ENCODE results near the gene GHRH.

The GHRH gene

GRCh38 chr20:37291724-37292126, 30.1 kb upstream of the GHRH start:
- Histone ChIP-seq H3K9ac (ENCODE audit: low read depth in 1 of 2, low read length in 2 of 2) (no peak overlapping the region), H3K4me3 (ENCODE audit: low read length in 2 of 2) (no peak overlapping the region), H3K4me1 (ENCODE audit: control insufficient read depth in 2 of 2, insufficient read depth in 2 of 2, low read length in 2 of 2) (peaks cover 0 to 24% of the 10 kb centered on the region in 2 donors), H3K27ac (ENCODE audit: low read depth in 2 of 2, low read length in 2 of 2) (no peak overlapping the region), H3K9me3 (ENCODE audit: control insufficient read depth in 2 of 2, low read length in 2 of 2) (no peaks in the 10 kb centered on the region), H3K27me3 (ENCODE audit: control insufficient read depth in 2 of 2, insufficient read depth in 2 of 2, low read length in 2 of 2) (no peaks in the 10 kb centered on the region), H3K36me3 (ENCODE audit: control insufficient read depth in 2 of 2, insufficient read depth in 2 of 2, low read length in 2 of 2) (peaks cover 0 to 9% of the 10 kb centered on the region in 2 donors)

- peak overlapping the region; percentile 84 to 98 for H3K4me3 ChIP-seq (ENCODE audit: low read length in 2 of 2)
- H3K9me3 ChIP-seq (ENCODE audit: control insufficient read depth in 2 of 2, low read length in 2 of 2): no peaks in the 10 kb centered on the region
- peaks cover 0 to 9% of the 10 kb centered on the region in 2 donors for H3K36me3 ChIP-seq (ENCODE audit: control insufficient read depth in 2 of 2, insufficient read depth in 2 of 2, low read length in 2 of 2)
- H3K27me3 ChIP-seq (ENCODE audit: control insufficient read depth in 2 of 2, insufficient read depth in 2 of 2, low read length in 2 of 2): no peaks in the 10 kb centered on the region
- H3K27ac ChIP-seq (ENCODE audit: low read depth in 2 of 2, low read length in 2 of 2): peak overlapping the region; percentile 90 to 93
- H3K9ac ChIP-seq (ENCODE audit: low read depth in 1 of 2, low read length in 2 of 2): peak overlapping the region; percentile 92 to 99
- peaks cover 0 to 9% of the 10 kb centered on the region in 2 donors for H3K4me1 ChIP-seq (ENCODE audit: control insufficient read depth in 2 of 2, insufficient read depth in 2 of 2, low read length in 2 of 2)
Measured at GRCh38 chr20:37290158-37290810, 28.7 kb upstream of the GHRH start.

- Histone ChIP-seq H3K27ac (ENCODE audit: low read depth in 2 of 2, low read length in 2 of 2) (no peak overlapping the region), H3K36me3 (ENCODE audit: control insufficient read depth in 2 of 2, insufficient read depth in 2 of 2, low read length in 2 of 2) (peaks cover 0 to 4% of the 10 kb centered on the region in 2 donors), H3K9ac (ENCODE audit: low read depth in 1 of 2, low read length in 2 of 2) (no peak overlapping the region), H3K4me3 (ENCODE audit: low read length in 2 of 2) (no peak overlapping the region), H3K27me3 (ENCODE audit: control insufficient read depth in 2 of 2, insufficient read depth in 2 of 2, low read length in 2 of 2) (no peaks in the 10 kb centered on the region), H3K4me1 (ENCODE audit: control insufficient read depth in 2 of 2, insufficient read depth in 2 of 2, low read length in 2 of 2) (peaks cover 0 to 6% of the 10 kb centered on the region in 2 donors), H3K9me3 (ENCODE audit: control insufficient read depth in 2 of 2, low read length in 2 of 2) (no peaks in the 10 kb centered on the region)
Measured at GRCh38 chr20:37288091-37288490, 26.5 kb upstream of the GHRH start.

- peaks cover 0 to 6% of the 10 kb centered on the region in 2 donors for H3K4me1 ChIP-seq (ENCODE audit: control insufficient read depth in 2 of 2, insufficient read depth in 2 of 2, low read length in 2 of 2)
- no peak overlapping the region for H3K27ac ChIP-seq (ENCODE audit: low read depth in 2 of 2, low read length in 2 of 2)
- no peaks in the 10 kb centered on the region for H3K9me3 ChIP-seq (ENCODE audit: control insufficient read depth in 2 of 2, low read length in 2 of 2)
- H3K9ac ChIP-seq (ENCODE audit: low read depth in 1 of 2, low read length in 2 of 2): no peak overlapping the region
- no peak overlapping the region for H3K4me3 ChIP-seq (ENCODE audit: low read length in 2 of 2)
- no peaks in the 10 kb centered on the region for H3K36me3 ChIP-seq (ENCODE audit: control insufficient read depth in 2 of 2, insufficient read depth in 2 of 2, low read length in 2 of 2)
- H3K27me3 ChIP-seq (ENCODE audit: control insufficient read depth in 2 of 2, insufficient read depth in 2 of 2, low read length in 2 of 2): no peaks in the 10 kb centered on the region
Measured at GRCh38 chr20:37285664-37286374, 24.2 kb upstream of the GHRH start.

GRCh38 chr20:37284691-37285161, 23.1 kb upstream of the GHRH start:
- no peak overlapping the region for H3K4me3 ChIP-seq (ENCODE audit: low read length in 2 of 2)
- no peaks in the 10 kb centered on the region for H3K9me3 ChIP-seq (ENCODE audit: control insufficient read depth in 2 of 2, low read length in 2 of 2)
- H3K36me3 ChIP-seq (ENCODE audit: control insufficient read depth in 2 of 2, insufficient read depth in 2 of 2, low read length in 2 of 2): no peaks in the 10 kb centered on the region
- H3K27me3 ChIP-seq (ENCODE audit: control insufficient read depth in 2 of 2, insufficient read depth in 2 of 2, low read length in 2 of 2): no peaks in the 10 kb centered on the region
- no peak overlapping the region for H3K27ac ChIP-seq (ENCODE audit: low read depth in 2 of 2, low read length in 2 of 2)
- peaks cover 0 to 6% of the 10 kb centered on the region in 2 donors for H3K4me1 ChIP-seq (ENCODE audit: control insufficient read depth in 2 of 2, insufficient read depth in 2 of 2, low read length in 2 of 2)
- H3K9ac ChIP-seq (ENCODE audit: low read depth in 1 of 2, low read length in 2 of 2): no peak overlapping the region

- Histone ChIP-seq H3K27ac (ENCODE audit: low read depth in 2 of 2, low read length in 2 of 2) (no peak overlapping the region), H3K9ac (ENCODE audit: low read depth in 1 of 2, low read length in 2 of 2) (no peak overlapping the region), H3K4me3 (ENCODE audit: low read length in 2 of 2) (no peak overlapping the region), H3K36me3 (ENCODE audit: control insufficient read depth in 2 of 2, insufficient read depth in 2 of 2, low read length in 2 of 2) (no peaks in the 10 kb centered on the region), H3K27me3 (ENCODE audit: control insufficient read depth in 2 of 2, insufficient read depth in 2 of 2, low read length in 2 of 2) (no peaks in the 10 kb centered on the region), H3K4me1 (ENCODE audit: control insufficient read depth in 2 of 2, insufficient read depth in 2 of 2, low read length in 2 of 2) (peaks cover 0 to 6% of the 10 kb centered on the region in 2 donors), H3K9me3 (ENCODE audit: control insufficient read depth in 2 of 2, low read length in 2 of 2) (no peaks in the 10 kb centered on the region)
Measured at GRCh38 chr20:37283530-37284195, 22.0 kb upstream of the GHRH start.

- Histone ChIP-seq H3K9ac (ENCODE audit: low read depth in 1 of 2, low read length in 2 of 2) (no peak overlapping the region), H3K36me3 (ENCODE audit: control insufficient read depth in 2 of 2, insufficient read depth in 2 of 2, low read length in 2 of 2) (no peaks in the 10 kb centered on the region), H3K27ac (ENCODE audit: low read depth in 2 of 2, low read length in 2 of 2) (no peak overlapping the region), H3K27me3 (ENCODE audit: control insufficient read depth in 2 of 2, insufficient read depth in 2 of 2, low read length in 2 of 2) (no peaks in the 10 kb centered on the region), H3K9me3 (ENCODE audit: control insufficient read depth in 2 of 2, low read length in 2 of 2) (no peaks in the 10 kb centered on the region), H3K4me1 (ENCODE audit: control insufficient read depth in 2 of 2, insufficient read depth in 2 of 2, low read length in 2 of 2) (peaks cover 0 to 6% of the 10 kb centered on the region in 2 donors), H3K4me3 (ENCODE audit: low read length in 2 of 2) (no peak overlapping the region)
Measured at GRCh38 chr20:37282556-37282955, 20.9 kb upstream of the GHRH start.

- H3K36me3 ChIP-seq (ENCODE audit: control insufficient read depth in 2 of 2, insufficient read depth in 2 of 2, low read length in 2 of 2): no peaks in the 10 kb centered on the region
- H3K27ac ChIP-seq (ENCODE audit: low read depth in 2 of 2, low read length in 2 of 2): no peak overlapping the region
- H3K4me1 ChIP-seq (ENCODE audit: control insufficient read depth in 2 of 2, insufficient read depth in 2 of 2, low read length in 2 of 2): peaks cover 7 to 12% of the 10 kb centered on the region in 2 donors
- H3K9ac ChIP-seq (ENCODE audit: low read depth in 1 of 2, low read length in 2 of 2): no peak overlapping the region
- H3K27me3 ChIP-seq (ENCODE audit: control insufficient read depth in 2 of 2, insufficient read depth in 2 of 2, low read length in 2 of 2): no peaks in the 10 kb centered on the region
- no peak overlapping the region for H3K4me3 ChIP-seq (ENCODE audit: low read length in 2 of 2)
- no peaks in the 10 kb centered on the region for H3K9me3 ChIP-seq (ENCODE audit: control insufficient read depth in 2 of 2, low read length in 2 of 2)
Measured at GRCh38 chr20:37280403-37280802, 18.8 kb upstream of the GHRH start.

GRCh38 chr20:37279820-37280219, 18.2 kb upstream of the GHRH start:
- H3K27me3 ChIP-seq (ENCODE audit: control insufficient read depth in 2 of 2, insufficient read depth in 2 of 2, low read length in 2 of 2): no peaks in the 10 kb centered on the region
- H3K4me3 ChIP-seq (ENCODE audit: low read length in 2 of 2): no peak overlapping the region
- no peak overlapping the region for H3K27ac ChIP-seq (ENCODE audit: low read depth in 2 of 2, low read length in 2 of 2)
- peaks cover 7 to 12% of the 10 kb centered on the region in 2 donors for H3K4me1 ChIP-seq (ENCODE audit: control insufficient read depth in 2 of 2, insufficient read depth in 2 of 2, low read length in 2 of 2)
- no peaks in the 10 kb centered on the region for H3K9me3 ChIP-seq (ENCODE audit: control insufficient read depth in 2 of 2, low read length in 2 of 2)
- H3K36me3 ChIP-seq (ENCODE audit: control insufficient read depth in 2 of 2, insufficient read depth in 2 of 2, low read length in 2 of 2): no peaks in the 10 kb centered on the region
- H3K9ac ChIP-seq (ENCODE audit: low read depth in 1 of 2, low read length in 2 of 2): no peak overlapping the region

GRCh38 chr20:37278966-37279590, 17.5 kb upstream of the GHRH start:
- H3K36me3 ChIP-seq (ENCODE audit: control insufficient read depth in 2 of 2, insufficient read depth in 2 of 2, low read length in 2 of 2): no peaks in the 10 kb centered on the region
- H3K4me1 ChIP-seq (ENCODE audit: control insufficient read depth in 2 of 2, insufficient read depth in 2 of 2, low read length in 2 of 2): peaks cover 7 to 11% of the 10 kb centered on the region in 2 donors
- no peaks in the 10 kb centered on the region for H3K27me3 ChIP-seq (ENCODE audit: control insufficient read depth in 2 of 2, insufficient read depth in 2 of 2, low read length in 2 of 2)
- no peak overlapping the region for H3K4me3 ChIP-seq (ENCODE audit: low read length in 2 of 2)
- no peak overlapping the region for H3K9ac ChIP-seq (ENCODE audit: low read depth in 1 of 2, low read length in 2 of 2)
- H3K27ac ChIP-seq (ENCODE audit: low read depth in 2 of 2, low read length in 2 of 2): no peak overlapping the region
- no peaks in the 10 kb centered on the region for H3K9me3 ChIP-seq (ENCODE audit: control insufficient read depth in 2 of 2, low read length in 2 of 2)
